Tibial nerve (tissue), 4 donors: Measurements from ENCODE around the gene FAM237A. TPM values are rescaled to one million over a fixed set of nuclear protein-coding genes. Genes with fewer than 3 reads are reported as not detected.

Experiments
- DNase-seq, 2 donors: peaks; one replicate each; pipeline ENCODE4 v3.0.0-alpha.2; 2019; ENCODE audit warnings: low spot score in 2 of 2
- H3K27ac ChIP-seq, 4 donors: fragments of 200-600 bp; sonication (generic) in 3 of 4; one replicate each; pipeline ENCODE4 v1.5.1; 2017 to 2019; ENCODE audit warnings: mild to moderate bottlenecking in 1 of 4
- H3K27me3 ChIP-seq, 2 donors: fragments of 200-600 bp; sonication (generic) in 1 of 2; one replicate each; pipeline versions ENCODE4 v1.5.1 to v1.6.0; 2017 to 2019
- H3K36me3 ChIP-seq, 3 donors: fragments of 200-600 bp; sonication (generic); one replicate each; pipeline ENCODE4 v1.5.1; 2018 to 2019
- H3K4me1 ChIP-seq, 4 donors: fragments of 200-600 bp; sonication (generic) in 3 of 4; one replicate each; pipeline ENCODE4 v1.5.1; 2017 to 2019
- H3K4me3 ChIP-seq, 4 donors: fragments of 200-600 bp; sonication (generic) in 3 of 4; one replicate each; pipeline ENCODE4 v1.5.1; 2017 to 2019; ENCODE audit warnings: mild to moderate bottlenecking in 1 of 4, moderate library complexity in 1 of 4
- H3K9me3 ChIP-seq, 4 donors: fragments of 200-600 bp; sonication (generic) in 3 of 4; one replicate each; pipeline ENCODE4 v1.5.1; 2017 to 2019
- EP300 ChIP-seq, 2 donors: sonication (generic); formaldehyde crosslinking; IDR thresholded peaks; one replicate each; pipeline ENCODE4 v1.6.1; 2017; ENCODE audit warnings: antibody characterized with exemption in 2 of 2, mild to moderate bottlenecking in 1 of 2
- POLR2A ChIP-seq, 2 donors: fragments of 450-650 bp; IDR thresholded peaks; one replicate each; pipeline ENCODE4 v1.6.1; 2017; ENCODE audit warnings: antibody characterized with exemption in 2 of 2, mild to moderate bottlenecking in 2 of 2, moderate library complexity in 2 of 2
- WGBS, 2 donors: methylation state at CpG; one replicate each; pipeline ENCODE4 v1.1.5; 2018; 5-methylcytosine and 5-hydroxymethylcytosine counted together
- total RNA-seq, 4 donors: library from RNA; depleted of rRNA; stranded (reverse); fragments of >200 nt; gene quantifications; one replicate each; pipeline ENCODE4 v1.1.0, GENCODE V29; 2016
- TF ChIP-seq, protein P1 (sequence below), 5 experiments: fragments of 200-600 bp in 3 of 5; fragments of 450-650 bp in 2 of 5; sonication (generic) in 3 of 5; IDR thresholded peaks; one replicate each; pipeline ENCODE4 v1.5.1; 2016 to 2019; ENCODE audit warnings: antibody characterized with exemption in 5 of 5, mild to moderate bottlenecking in 3 of 5, moderate library complexity in 2 of 5

FAM237A gene
- total RNA-seq, 4 donors from 2014 or later: not detected

DNA sequence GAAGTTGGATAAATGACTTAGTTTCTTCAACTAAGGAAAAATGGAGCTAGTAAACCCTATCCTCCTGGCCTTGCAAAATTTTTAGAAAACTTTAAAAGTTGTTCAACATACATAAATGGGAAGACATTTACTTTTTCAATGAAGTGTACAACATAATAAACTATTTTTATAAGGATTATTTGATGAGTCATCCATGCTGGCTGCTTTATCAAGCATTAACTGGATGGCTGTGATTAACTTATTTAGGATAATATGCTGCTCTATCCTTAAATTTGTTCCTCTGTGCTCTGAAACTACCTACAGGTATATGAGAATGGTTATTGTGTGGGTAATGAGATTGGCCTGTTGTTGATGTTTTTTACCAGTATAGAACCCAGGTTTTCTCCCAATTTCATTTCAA is 54.6 kb downstream of the FAM237A start:
- TF ChIP-seq EP300 (IDR thresholded peaks at IDR 0.05) (no peak), POLR2A (IDR thresholded peaks at IDR 0.05) (no peak)
- TF ChIP-seq, protein P1, sequence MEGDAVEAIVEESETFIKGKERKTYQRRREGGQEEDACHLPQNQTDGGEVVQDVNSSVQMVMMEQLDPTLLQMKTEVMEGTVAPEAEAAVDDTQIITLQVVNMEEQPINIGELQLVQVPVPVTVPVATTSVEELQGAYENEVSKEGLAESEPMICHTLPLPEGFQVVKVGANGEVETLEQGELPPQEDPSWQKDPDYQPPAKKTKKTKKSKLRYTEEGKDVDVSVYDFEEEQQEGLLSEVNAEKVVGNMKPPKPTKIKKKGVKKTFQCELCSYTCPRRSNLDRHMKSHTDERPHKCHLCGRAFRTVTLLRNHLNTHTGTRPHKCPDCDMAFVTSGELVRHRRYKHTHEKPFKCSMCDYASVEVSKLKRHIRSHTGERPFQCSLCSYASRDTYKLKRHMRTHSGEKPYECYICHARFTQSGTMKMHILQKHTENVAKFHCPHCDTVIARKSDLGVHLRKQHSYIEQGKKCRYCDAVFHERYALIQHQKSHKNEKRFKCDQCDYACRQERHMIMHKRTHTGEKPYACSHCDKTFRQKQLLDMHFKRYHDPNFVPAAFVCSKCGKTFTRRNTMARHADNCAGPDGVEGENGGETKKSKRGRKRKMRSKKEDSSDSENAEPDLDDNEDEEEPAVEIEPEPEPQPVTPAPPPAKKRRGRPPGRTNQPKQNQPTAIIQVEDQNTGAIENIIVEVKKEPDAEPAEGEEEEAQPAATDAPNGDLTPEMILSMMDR (IDR thresholded peaks at IDR 0.05): no peak
- DNase-seq: no peak
- H3K4me1 ChIP-seq: no peaks in the 10 kb centered on the region
- no peaks in the 10 kb centered on the region for H3K9me3 ChIP-seq
- H3K27ac ChIP-seq: no peak overlapping the region
- H3K27me3 ChIP-seq: no peaks in the 10 kb centered on the region
- H3K36me3 ChIP-seq: no peaks in the 10 kb centered on the region
- no peak overlapping the region for H3K4me3 ChIP-seq

DNA sequence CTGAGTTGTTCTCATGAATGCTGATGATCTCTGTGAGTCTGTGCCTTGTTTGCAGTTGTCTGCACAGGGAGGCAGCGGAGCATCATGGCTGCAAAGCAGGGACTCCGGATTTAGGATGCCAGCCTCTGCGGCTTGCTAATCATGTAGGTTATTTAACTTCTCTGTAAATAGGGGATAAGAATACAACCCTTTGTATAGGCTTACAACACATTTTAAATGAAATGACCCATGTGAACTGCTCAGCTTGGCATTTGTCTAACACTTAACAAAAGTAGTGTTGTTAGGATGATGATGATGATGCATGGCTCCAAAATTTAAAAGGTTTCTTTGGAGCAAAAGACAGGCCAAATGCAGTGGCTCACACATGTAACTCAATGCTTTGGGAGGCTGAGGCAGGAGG is 56.5 kb downstream of the FAM237A start:
- WGBS, 2 donors: 62% methylated on average over 3 of the region's 3 CpGs
- no peaks in the 10 kb centered on the region for H3K36me3 ChIP-seq
- H3K4me3 ChIP-seq: no peak overlapping the region
- H3K27ac ChIP-seq: no peak overlapping the region
- no peak for DNase-seq
- no peaks in the 10 kb centered on the region for H3K4me1 ChIP-seq
- TF ChIP-seq EP300 (IDR thresholded peaks at IDR 0.05) (no peak), POLR2A (IDR thresholded peaks at IDR 0.05) (no peak)
- TF ChIP-seq, protein P1 (IDR thresholded peaks at IDR 0.05): no peak
- no peaks in the 10 kb centered on the region for H3K9me3 ChIP-seq
- no peaks in the 10 kb centered on the region for H3K27me3 ChIP-seq

Other genes starting within 250 kb of the FAM237A start
- gene ADAM23, start 199.0 kb upstream of the FAM237A start, total RNA-seq: 10 to 100 TPM in 1 of 4 donors, 1 to 10 TPM in 3; 2.7 to 12.5 (median 4.9) TPM
- not detected for gene DYTN, start 75.9 kb downstream of the FAM237A start, total RNA-seq
- 1 to 10 TPM in 2 of 4 donors, under 1 TPM in 1, not detected in 1; 0.63 to 2.4 (median 1.5) TPM for gene MDH1B, start 122.8 kb downstream of the FAM237A start, total RNA-seq
- 10 to 100 TPM; 22.4 to 36.5 (median 26.8) TPM for gene FASTKD2, start 123.1 kb downstream of the FAM237A start, total RNA-seq